Renal cortex interstitium (tissue), 11 donors: ENCODE results near the gene LMO3. TPM values are rescaled to one million over a fixed set of nuclear protein-coding genes. Genes with fewer than 3 reads are reported as not detected.

Experiments used
- DNase-seq, 11 donors: peaks; one replicate each; pipeline ENCODE4 v3.0.0-alpha.2; 2013; ENCODE audit warnings: low read depth in 9 of 11, low spot score in 4 of 11; ENCODE audit errors: extremely low read depth in 1 of 11
- polyA plus RNA-seq, 3 donors: library from polyadenylated mRNA; unstranded; fragments of 120-200 nt; gene quantifications; one replicate each; pipeline ENCODE4 v1.2.1, GENCODE V29; 2013; ENCODE audit not compliant: insufficient read length in 3 of 3

Gene LMO3
- polyA plus RNA-seq, 3 donors: 1.5 to 2.0 (median 2.0) TPM

DNA sequence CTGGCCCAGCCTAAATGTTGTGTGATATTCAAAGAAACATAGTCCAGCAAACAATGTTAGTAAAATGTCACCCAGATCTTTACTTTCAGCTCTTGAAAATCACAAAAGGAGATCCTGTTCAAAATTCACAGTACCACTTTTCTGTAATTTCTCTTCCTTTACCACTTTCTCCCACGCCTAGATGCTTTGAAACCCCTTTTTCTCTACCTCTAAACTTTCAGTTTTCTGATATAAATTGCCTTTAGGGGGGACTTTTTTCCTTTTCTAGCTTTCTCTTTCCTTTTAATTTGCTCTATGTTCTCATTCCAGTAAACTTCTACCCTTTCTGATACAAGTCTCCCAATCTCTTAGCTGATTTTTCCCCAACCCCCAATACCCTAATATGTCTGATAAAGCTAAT is 101.8 kb downstream of the LMO3 start:
- DNase-seq: no peak

DNA sequence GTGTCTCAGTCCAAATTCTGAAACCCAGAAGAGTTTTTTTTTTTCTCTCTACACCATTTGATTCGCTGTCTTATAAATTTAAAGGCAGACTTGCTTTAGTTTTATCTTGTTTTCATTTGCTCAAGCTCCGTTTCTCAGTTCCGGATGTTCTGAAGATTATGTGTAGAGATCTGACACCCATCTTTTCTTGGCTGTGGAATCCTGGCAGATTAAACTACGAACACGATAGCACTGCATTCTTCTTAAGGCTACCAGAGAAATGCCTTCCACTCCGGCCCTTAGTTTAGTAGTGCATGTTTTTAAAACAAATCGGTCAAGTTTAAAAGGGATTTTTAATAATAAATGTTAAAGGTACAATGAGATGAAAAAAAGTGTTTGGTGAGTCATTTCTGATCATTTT is 106.4 kb downstream of the LMO3 start:
- DNase-seq: no peak
